ENCODE results near the gene HBB. TPM values are rescaled to one million over a fixed set of nuclear protein-coding genes. Genes with fewer than 3 reads are reported as not detected.
A peak's percentile ranks its signal among the peaks of the same experiment; 100 is the strongest.

The HBB gene
- total and polyA plus RNA-seq, 2 of the 4 experiments (the other 2 are of a cell fraction) = 0.24 TPM; not detected in 1

- H2BK5ac ChIP-seq (ENCODE audit: low read depth, low read length, poor library complexity, severe bottlenecking) = peak overlapping the region; percentile 55
Observed at GRCh38 chr11:5229796-5230195, 2.9 kb upstream of the HBB start.

More at GRCh38 chr11:5229796-5230195, 2.9 kb upstream of the HBB start:
- Histone ChIP-seq H3K18ac (ENCODE audit: low read depth, low read length) (peak overlapping the region; percentile 57; the same call in 1 of the 2 replicates), H2AK5ac (ENCODE audit: low read depth, low read length) (no peak overlapping the region), H3K27ac (ENCODE audit: insufficient read depth, low read length) (no peak overlapping the region), H3K36me3 (ENCODE audit: control insufficient read depth, insufficient read depth, low read length) (no peaks in the 10 kb centered on the region), H3K4me1 (ENCODE audit: control insufficient read depth, insufficient read depth, low read length) (peaks cover 3% of the 10 kb centered on the region), H3K9ac (ENCODE audit: low read depth, low read length) (no peak overlapping the region), H3K9me1 (ENCODE audit: insufficient read depth, low read length) (peaks cover 6% of the 10 kb centered on the region; the same call in 1 of the 2 replicates), H2AK9ac (replicated peaks; ENCODE audit: low read depth, low read length, poor library complexity) (no peak overlapping the region), H4K5ac (ENCODE audit: low read depth, low read length) (no peak overlapping the region; the same call in 1 of the 2 replicates), H2BK15ac (ENCODE audit: low read depth, low read length) (no peak overlapping the region), H3K9me3 (ENCODE audit: control insufficient read depth, insufficient read depth, low read length) (no peaks in the 10 kb centered on the region), H3K56ac (ENCODE audit: extremely low read depth, insufficient read depth, low read length) (no peak overlapping the region), H3K4me3 (ENCODE audit: insufficient read depth, low read depth, low read length) (no peak overlapping the region), H3K23ac (ENCODE audit: low read depth, low read length) (no peak overlapping the region), H2AFZ (replicated peaks; ENCODE audit: low read length, poor library complexity) (no peak overlapping the region), H2BK120ac (ENCODE audit: low read depth, low read length) (no peak overlapping the region), H3K79me1 (ENCODE audit: low read depth in 1 of 2, low read length in 2 of 2) (no peaks in the 10 kb centered on the region), H3K27me3 (ENCODE audit: control insufficient read depth, insufficient read depth, low read length) (no peaks in the 10 kb centered on the region), H4K91ac (ENCODE audit: insufficient read depth, low read depth, low read length) (no peak overlapping the region), H4K20me1 (ENCODE audit: insufficient read depth, low read length) (no peaks in the 10 kb centered on the region), H3K14ac (replicated peaks; ENCODE audit: low read depth, low read length) (no peak overlapping the region), H3K4ac (ENCODE audit: low read depth, low read length) (no peak overlapping the region), H2BK20ac (ENCODE audit: low read depth, low read length) (no peak overlapping the region), H3K4me2 (ENCODE audit: low read depth, low read length) (no peak overlapping the region), H4K8ac (ENCODE audit: low read depth in 2 of 2, low read length in 2 of 2) (no peak overlapping the region)
- in situ Hi-C loops (cut with MboI; ENCODE audit: low sequenced_read_pairs) = no loop called here
- ChIA-PET POLR2A (ENCODE audit: unreplicated experiment) (no interaction called here), CTCF (no interaction called here)
- no peak; the same call in 1 of the 2 replicates for ATAC-seq (ENCODE audit: low read depth)
- no peak for DNase-seq
- BruUV-seq (replicated peaks) = no TSS peak
- WGBS, 2 experiments (ENCODE audit: extremely low coverage in 2 of 2, insufficient read length in 1 of 2) = no CpG with 5 or more reads among the region's 2 CpGs
- dilution Hi-C loops (cut with HindIII; ENCODE audit: low sequenced_read_pairs, unreplicated experiment) = no loop called here
- TF ChIP-seq SMC3 (IDR thresholded peaks at IDR 0.05; ENCODE audit: low read depth, low read length) (no peak), USF2 (IDR thresholded peaks at IDR 0.05; ENCODE audit: low read depth, low read length) (no peak), MAFK (IDR thresholded peaks at IDR 0.05; ENCODE audit: low read depth, low read length) (no peak), NFE2L2 (IDR thresholded peaks at IDR 0.05; ENCODE audit: low read depth, low read length) (no peak), RAD21 (IDR thresholded peaks at IDR 0.05; ENCODE audit: low read length) (no peak), CTCF (conservative IDR thresholded peaks at IDR 0.05; ENCODE audit: low read depth, low read length) (no peak), POLR2A (IDR thresholded peaks at IDR 0.05; ENCODE audit: low read depth, low read length) (no peak)
- intact Hi-C loops (cut with micrococcal nuclease) = no loop called here
